ENCODE data around the gene PSMB7. TPM values are rescaled to one million over a fixed set of nuclear protein-coding genes. Genes with fewer than 3 reads are reported as not detected.

Gene PSMB7
- total RNA-seq (2022; extraction: Qiagen RNA extraction) = 305 to 327 TPM (median 321 TPM) in 5 replicates

DNA sequence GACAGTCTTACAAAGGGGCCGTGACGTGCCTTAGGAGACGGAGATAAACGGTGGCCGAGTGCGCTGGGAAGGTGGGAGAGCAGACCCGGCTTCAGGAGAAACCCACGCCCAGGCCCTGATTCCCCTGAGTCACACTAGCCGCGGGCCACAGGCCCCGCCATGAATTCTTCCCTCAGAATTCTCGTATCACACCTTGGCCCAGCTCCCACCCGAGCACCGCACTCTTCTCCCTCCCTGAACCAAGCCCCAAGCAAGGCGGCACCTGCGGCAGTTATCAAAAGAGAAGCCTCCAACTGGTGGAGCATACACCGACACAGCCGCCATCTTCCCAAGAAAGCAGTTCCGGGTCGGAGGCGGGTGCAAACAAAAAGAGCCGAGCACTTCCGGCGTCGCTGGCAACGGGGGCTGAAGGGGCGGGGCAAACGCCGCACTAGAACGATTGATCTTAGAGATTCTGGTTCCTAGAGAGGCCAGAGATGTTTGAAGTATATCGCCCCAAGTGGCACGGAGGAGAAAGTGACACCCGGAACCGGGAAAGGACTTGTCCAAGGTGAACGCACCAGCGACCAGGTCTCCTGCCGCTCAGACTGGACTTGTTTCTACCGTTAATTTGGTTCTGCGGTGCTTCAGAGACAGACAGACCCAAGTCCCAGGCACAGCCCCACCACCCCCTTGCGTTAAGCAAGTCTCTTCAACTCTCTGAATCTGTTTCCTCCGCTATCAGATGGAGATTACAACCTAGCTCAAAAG, at the start of gene PSMB7:
Gene PSMB7 (minus strand): TSS at position 341 of the 750 bp plus-strand sequence. CDS start 17 bp downstream, at position 324.

GRCh38 chr9:124450241-124450924, 35.1 kb upstream of the PSMB7 start, which contains the start of gene ADGRD2:
TSS of gene ADGRD2 (plus strand) at chr9:124450451. CDS start at chr9:124451667, 1,216 bp downstream.

Other genes with a start within 250 kb of the PSMB7 start
- gene NEK6, start 157.5 kb downstream of the PSMB7 start, total RNA-seq (2022; extraction: Qiagen RNA extraction) = 54.7 to 71.7 TPM (median 67.6 TPM) in 5 replicates
- gene ADGRD2, start 35.0 kb upstream of the PSMB7 start, total RNA-seq (2022; extraction: Qiagen RNA extraction) = not detected in 5 replicates
- 0.05 to 0.10 TPM (median 0.07 TPM) in 4 of 5 replicates, not detected in the other for gene NR5A1, start 92.0 kb upstream of the PSMB7 start, total RNA-seq (2022; extraction: Qiagen RNA extraction)

All from A549 treated with Hydrocortisone at 1 μM for 4 hours (cell line).